ENCODE data around the gene ZPBP2.
"Not testable (repeated sequence)": the region's sequence is repeated elsewhere in the genome, so short reads cannot be mapped to it uniquely, and the experiment has no call there.

DNA sequence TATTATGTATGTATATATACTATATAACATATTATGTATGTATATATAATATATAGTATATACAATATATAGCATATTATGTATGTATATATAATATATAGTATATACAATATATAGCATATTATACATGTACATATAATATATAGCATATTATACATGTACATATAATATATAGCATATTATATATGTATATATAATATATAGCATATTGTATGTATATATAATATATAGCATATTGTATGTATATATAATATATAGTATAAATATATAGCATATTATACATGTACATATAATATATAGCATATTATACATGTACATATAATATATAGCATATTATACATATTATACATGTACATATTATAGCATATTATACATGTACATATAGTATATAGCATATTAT, 17.8 kb upstream of the ZPBP2 start:
- TF ChIP-seq, protein P1, sequence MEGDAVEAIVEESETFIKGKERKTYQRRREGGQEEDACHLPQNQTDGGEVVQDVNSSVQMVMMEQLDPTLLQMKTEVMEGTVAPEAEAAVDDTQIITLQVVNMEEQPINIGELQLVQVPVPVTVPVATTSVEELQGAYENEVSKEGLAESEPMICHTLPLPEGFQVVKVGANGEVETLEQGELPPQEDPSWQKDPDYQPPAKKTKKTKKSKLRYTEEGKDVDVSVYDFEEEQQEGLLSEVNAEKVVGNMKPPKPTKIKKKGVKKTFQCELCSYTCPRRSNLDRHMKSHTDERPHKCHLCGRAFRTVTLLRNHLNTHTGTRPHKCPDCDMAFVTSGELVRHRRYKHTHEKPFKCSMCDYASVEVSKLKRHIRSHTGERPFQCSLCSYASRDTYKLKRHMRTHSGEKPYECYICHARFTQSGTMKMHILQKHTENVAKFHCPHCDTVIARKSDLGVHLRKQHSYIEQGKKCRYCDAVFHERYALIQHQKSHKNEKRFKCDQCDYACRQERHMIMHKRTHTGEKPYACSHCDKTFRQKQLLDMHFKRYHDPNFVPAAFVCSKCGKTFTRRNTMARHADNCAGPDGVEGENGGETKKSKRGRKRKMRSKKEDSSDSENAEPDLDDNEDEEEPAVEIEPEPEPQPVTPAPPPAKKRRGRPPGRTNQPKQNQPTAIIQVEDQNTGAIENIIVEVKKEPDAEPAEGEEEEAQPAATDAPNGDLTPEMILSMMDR (optimal IDR thresholded peaks at IDR 0.05 in 1 of 3, IDR thresholded peaks at IDR 0.05 in 1 of 3, conservative IDR thresholded peaks at IDR 0.05 in 1 of 3; ENCODE audit: extremely low read depth in 1 of 3, insufficient read depth in 2 of 3, low read length in 3 of 3), result not testable (repeated sequence)
- TF ChIP-seq EZH2 (IDR thresholded peaks at IDR 0.05; ENCODE audit: low read length), result not testable (repeated sequence)

Data from keratinocyte (primary cell).